SK-N-SH (cell line): ENCODE results near the gene GAB2. TPM values are rescaled to one million over a fixed set of nuclear protein-coding genes. Genes with fewer than 3 reads are reported as not detected.
A peak's percentile ranks its signal among the peaks of the same experiment; 100 is the strongest.

ENCODE experiments used
- CTCF ChIA-PET: fragments of 300-600, 350-600 bp; formaldehyde crosslinking; extraction: SDS; loops from one replicate; lab custom pipeline; 2021; lab: Yijun Ruan, JAX
- POLR2A ChIA-PET: fragments of 350-600 bp; sonication (Branson Sonifier 250); formaldehyde crosslinking; extraction: SDS; loops from one replicate; lab custom pipeline; 2020; ENCODE audit warnings: antibody characterized with exemption, inconsistent platforms; lab: Yijun Ruan, JAX
- DNase-seq: peaks from one replicate; pipeline ENCODE4 v3.0.0; 2012
- H2AFZ ChIP-seq: fragments of 200-600 bp; sonication (generic); 2 replicates; pipeline ENCODE4 v1.8.1; 2016; ENCODE audit warnings: antibody characterized with exemption, mild to moderate bottlenecking, low read depth
- H3F3A ChIP-seq: fragments of 200-600 bp; sonication (generic); replicated peaks from 2 replicates; pipeline ENCODE3; 2016; ENCODE audit warnings: antibody characterized with exemption, mild to moderate bottlenecking; ENCODE audit not compliant: insufficient read depth
- H3K27ac ChIP-seq, 2 experiments: fragments of 200-500 bp in 1 of 2; fragments of 200-600 bp in 1 of 2; sonication (Bioruptor generic) in 1 of 2; sonication (generic), shearing (Covaris generic) in 1 of 2; 2 replicates each; pipeline versions ENCODE4 v1.5.1 to v1.6.1; 2014 to 2016; ENCODE audit warnings: low read depth in 2 of 2, inconsistent platforms in 1 of 2, low read length in 1 of 2, mild to moderate bottlenecking in 1 of 2, mixed read lengths in 1 of 2
- H3K27me3 ChIP-seq: fragments of 200-600 bp; sonication (generic), shearing (Covaris generic); 2 replicates; pipeline ENCODE4 v1.6.1; 2016; ENCODE audit warnings: mixed run types; ENCODE audit not compliant: insufficient read depth
- H3K36me3 ChIP-seq, 2 experiments: fragments of 200-500 bp in 1 of 2; fragments of 200-600 bp in 1 of 2; sonication (Bioruptor generic) in 1 of 2; sonication (generic) in 1 of 2; replicated peaks in 1 of 2; 2 replicates each; pipeline versions ENCODE3 to v1.5.1; 2014 to 2016; ENCODE audit warnings: low read length in 1 of 2, mild to moderate bottlenecking in 1 of 2; ENCODE audit not compliant: insufficient read depth in 2 of 2, control insufficient read depth in 1 of 2
- H3K4me1 ChIP-seq, 2 experiments: fragments of 200-500 bp in 1 of 2; fragments of 200-600 bp in 1 of 2; sonication (Bioruptor generic) in 1 of 2; sonication (generic), shearing (Covaris generic) in 1 of 2; 2 replicates each; pipeline versions ENCODE4 v1.5.1 to v1.6.1; 2014 to 2016; ENCODE audit warnings: low read depth in 1 of 2, low read length in 1 of 2, mixed run types in 1 of 2; ENCODE audit not compliant: insufficient read depth in 2 of 2, control insufficient read depth in 1 of 2
- H3K4me2 ChIP-seq: fragments of 200-600 bp; sonication (generic), shearing (Covaris generic); 2 replicates; pipeline ENCODE4 v1.6.1; 2017; ENCODE audit warnings: mixed run types
- H3K4me3 ChIP-seq, 2 experiments: fragments of 200-500 bp in 1 of 2; fragments of 200-600 bp in 1 of 2; sonication (Bioruptor generic) in 1 of 2; sonication (generic), shearing (Covaris generic) in 1 of 2; 2 replicates each; pipeline versions ENCODE4 v1.5.1 to v1.8.1; 2014 to 2016; ENCODE audit warnings: low read depth in 2 of 2, inconsistent platforms in 1 of 2, low read length in 1 of 2, mild to moderate bottlenecking in 1 of 2, mixed read lengths in 1 of 2, moderate library complexity in 1 of 2
- H3K79me2 ChIP-seq: fragments of 200-600 bp; sonication (generic); 2 replicates; pipeline ENCODE4 v1.8.1; 2017; ENCODE audit warnings: mild to moderate bottlenecking; ENCODE audit not compliant: insufficient read depth
- H3K9ac ChIP-seq: fragments of 200-600 bp; sonication (generic); 2 replicates; pipeline ENCODE4 v1.6.1; 2017; ENCODE audit warnings: mixed run types
- H3K9me2 ChIP-seq: fragments of 200-600 bp; sonication (generic); 2 replicates; pipeline ENCODE4 v1.6.1; 2017; ENCODE audit warnings: mixed run types
- H3K9me3 ChIP-seq: fragments of 200-600 bp; sonication (generic); 2 replicates; pipeline ENCODE4 v1.6.1; 2017; ENCODE audit warnings: mixed run types, mild to moderate bottlenecking, moderate library complexity
- H4K20me1 ChIP-seq: fragments of 200-600 bp; sonication (generic); 2 replicates; pipeline ENCODE4 v1.6.1; 2017; ENCODE audit warnings: mild to moderate bottlenecking, mixed run types; ENCODE audit not compliant: insufficient read depth
- CHD2 ChIP-seq: fragments of 150-350 bp; IDR thresholded peaks from 2 replicates; pipeline ENCODE4 v1.6.1; 2018; ENCODE audit warnings: low read length; ENCODE audit not compliant: partially characterized antibody
- EP300 ChIP-seq, 2 experiments: IDR thresholded peaks; 2 replicates each; pipeline versions ENCODE4 v1.4.0 to v1.6.1; 2012; ENCODE audit warnings: borderline replicate concordance in 1 of 2, low read depth in 1 of 2, low read length in 1 of 2
- FOXJ3 ChIP-seq: sonication (generic); formaldehyde crosslinking; IDR thresholded peaks from 2 replicates; pipeline ENCODE4 v1.5.1; 2020; ENCODE audit warnings: mild to moderate bottlenecking, missing genetic modification reagents
- GABPA ChIP-seq: IDR thresholded peaks from 2 replicates; pipeline ENCODE4 v1.4.0; 2012; ENCODE audit warnings: low read depth, mild to moderate bottlenecking
- JUND ChIP-seq: IDR thresholded peaks from 2 replicates; pipeline ENCODE4 v1.4.0; 2012
- NFIC ChIP-seq: IDR thresholded peaks from 2 replicates; pipeline ENCODE4 v1.4.0; 2012; ENCODE audit warnings: borderline replicate concordance
- RFX5 ChIP-seq: IDR thresholded peaks from 2 replicates; pipeline ENCODE4 v1.6.1; 2012; ENCODE audit warnings: mild to moderate bottlenecking, improper control_type of control experiment, low read length
- SIN3A ChIP-seq: IDR thresholded peaks from 2 replicates; pipeline ENCODE4 v1.6.1; 2012; ENCODE audit warnings: low read depth, mild to moderate bottlenecking, low read length, moderate library complexity, borderline replicate concordance
- WGBS: methylation state at CpG from one replicate; pipeline ENCODE4 v1.1.6; 2017; ENCODE audit warnings: low lambda C conversion rate; 5-methylcytosine and 5-hydroxymethylcytosine counted together
- polyA plus RNA-seq, 3 experiments: library from polyadenylated mRNA; depleted of rRNA; stranded (reverse); fragments of >200 nt; gene quantifications; 2 replicates each; pipeline ENCODE4 v1.2.3, GENCODE V29; 2012
- TF ChIP-seq, protein P1 (sequence below): fragments of 200-600 bp; sonication (generic); IDR thresholded peaks from 2 replicates; pipeline ENCODE4 v1.6.1; 2017; ENCODE audit warnings: antibody characterized with exemption, mild to moderate bottlenecking, moderate library complexity
- TF ChIP-seq, protein P2 (sequence below): fragments of 150-350 bp; IDR thresholded peaks from 2 replicates; pipeline ENCODE4 v1.6.1; 2016; ENCODE audit warnings: mild to moderate bottlenecking, low read depth, low read length

GAB2 gene
- polyA plus RNA-seq, 1 of the 3 experiments (the other 2 are of a cell fraction) = 5.6 TPM

DNA sequence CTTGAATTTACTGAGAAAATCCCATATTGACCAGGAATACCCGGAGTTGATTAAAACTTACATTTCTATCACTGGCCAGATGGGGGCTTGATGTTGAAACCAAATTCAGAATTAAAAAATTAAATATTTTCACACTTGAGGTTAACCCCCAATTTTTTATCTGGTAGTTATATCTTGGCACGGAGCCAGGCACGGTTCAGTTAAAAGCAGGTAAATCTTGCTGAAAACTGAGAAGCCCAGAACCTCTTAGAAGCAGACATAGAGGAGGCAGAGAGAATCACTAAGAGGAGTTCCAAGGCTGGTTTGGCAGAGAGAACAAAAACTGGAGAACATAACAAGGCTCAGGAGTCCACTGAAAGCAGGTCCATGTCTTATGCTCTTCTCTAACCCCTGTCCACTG lies 151.2 kb downstream of the GAB2 start:
- H3K36me3 ChIP-seq = peaks cover 0 to 2% of the 10 kb centered on the region in 2 experiments
- no peak overlapping the region for H3K9ac ChIP-seq
- H3K9me3 ChIP-seq = no peaks in the 10 kb centered on the region
- H3K27ac ChIP-seq = peak overlapping the region in 1 of 2 experiments; percentile 4; a peak in 1 of 4 replicates
- H3K9me2 ChIP-seq = no peaks in the 10 kb centered on the region
- no peaks in the 10 kb centered on the region for H4K20me1 ChIP-seq
- H3K79me2 ChIP-seq = 0 out of 2 replicates have a peak, but pooled peaks cover 6% of the 10 kb centered on the region
- TF ChIP-seq RFX5 (no peak), FOXJ3 (CRISPR knock-in tag) (no peak), NFIC (peak; percentile 21; the same call in 1 of the 2 replicates)
- TF ChIP-seq, protein P1, sequence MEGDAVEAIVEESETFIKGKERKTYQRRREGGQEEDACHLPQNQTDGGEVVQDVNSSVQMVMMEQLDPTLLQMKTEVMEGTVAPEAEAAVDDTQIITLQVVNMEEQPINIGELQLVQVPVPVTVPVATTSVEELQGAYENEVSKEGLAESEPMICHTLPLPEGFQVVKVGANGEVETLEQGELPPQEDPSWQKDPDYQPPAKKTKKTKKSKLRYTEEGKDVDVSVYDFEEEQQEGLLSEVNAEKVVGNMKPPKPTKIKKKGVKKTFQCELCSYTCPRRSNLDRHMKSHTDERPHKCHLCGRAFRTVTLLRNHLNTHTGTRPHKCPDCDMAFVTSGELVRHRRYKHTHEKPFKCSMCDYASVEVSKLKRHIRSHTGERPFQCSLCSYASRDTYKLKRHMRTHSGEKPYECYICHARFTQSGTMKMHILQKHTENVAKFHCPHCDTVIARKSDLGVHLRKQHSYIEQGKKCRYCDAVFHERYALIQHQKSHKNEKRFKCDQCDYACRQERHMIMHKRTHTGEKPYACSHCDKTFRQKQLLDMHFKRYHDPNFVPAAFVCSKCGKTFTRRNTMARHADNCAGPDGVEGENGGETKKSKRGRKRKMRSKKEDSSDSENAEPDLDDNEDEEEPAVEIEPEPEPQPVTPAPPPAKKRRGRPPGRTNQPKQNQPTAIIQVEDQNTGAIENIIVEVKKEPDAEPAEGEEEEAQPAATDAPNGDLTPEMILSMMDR = peak; percentile 8; the same call in 1 of the 2 replicates
- TF ChIP-seq, protein P2, sequence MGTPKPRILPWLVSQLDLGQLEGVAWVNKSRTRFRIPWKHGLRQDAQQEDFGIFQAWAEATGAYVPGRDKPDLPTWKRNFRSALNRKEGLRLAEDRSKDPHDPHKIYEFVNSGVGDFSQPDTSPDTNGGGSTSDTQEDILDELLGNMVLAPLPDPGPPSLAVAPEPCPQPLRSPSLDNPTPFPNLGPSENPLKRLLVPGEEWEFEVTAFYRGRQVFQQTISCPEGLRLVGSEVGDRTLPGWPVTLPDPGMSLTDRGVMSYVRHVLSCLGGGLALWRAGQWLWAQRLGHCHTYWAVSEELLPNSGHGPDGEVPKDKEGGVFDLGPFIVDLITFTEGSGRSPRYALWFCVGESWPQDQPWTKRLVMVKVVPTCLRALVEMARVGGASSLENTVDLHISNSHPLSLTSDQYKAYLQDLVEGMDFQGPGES = no peak
- H2AFZ ChIP-seq = no peak overlapping the region
- peaks cover 0 to 21% of the 10 kb centered on the region in 2 experiments; a peak in 1 of 4 replicates for H3K4me1 ChIP-seq
- DNase-seq = no peak
- H3F3A ChIP-seq = no peaks in the 10 kb centered on the region
- CTCF ChIA-PET = no interaction called here
- WGBS = 71% methylated on average over 3 of the region's 3 CpGs
- H3K4me3 ChIP-seq = no peak overlapping the region
- H3K4me2 ChIP-seq = no peak overlapping the region
- POLR2A ChIA-PET = no interaction called here
- H3K27me3 ChIP-seq = no peaks in the 10 kb centered on the region

DNA sequence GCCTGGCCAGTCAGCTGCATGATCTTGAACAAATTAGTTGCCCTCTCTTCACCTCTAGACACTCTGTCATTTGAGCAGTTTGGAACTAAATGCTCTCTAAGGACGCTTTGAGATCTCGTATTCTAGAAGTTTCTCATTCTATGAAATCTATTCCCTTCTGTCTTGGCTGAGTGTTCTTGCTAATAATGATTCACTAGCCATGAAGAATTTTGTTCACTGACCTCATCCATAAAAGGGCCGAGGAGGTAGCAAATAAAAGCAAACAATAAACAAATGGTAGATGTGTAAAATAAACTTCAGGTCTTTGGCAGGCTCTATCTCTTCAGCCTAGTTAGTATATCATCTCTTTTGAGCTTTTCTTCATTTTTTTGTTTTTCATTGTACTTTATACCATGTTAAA lies 152.3 kb downstream of the GAB2 start:
- no peak for TF ChIP-seq SIN3A
- TF ChIP-seq JUND = no peak
- TF ChIP-seq CHD2 = no peak
- TF ChIP-seq EP300 (IDR thresholded peaks at IDR 0.05; ENCODE audit: borderline replicate concordance in 1 of 2, low read depth in 1 of 2, low read length in 1 of 2) = no peak
- TF ChIP-seq GABPA = no peak
- no peak for TF ChIP-seq FOXJ3 (CRISPR knock-in tag)
- TF ChIP-seq, all 33 proteins: peak for 0
- no peaks in the 10 kb centered on the region for H3K9me3 ChIP-seq
- H3K36me3 ChIP-seq = no peaks in the 10 kb centered on the region
- H3K27ac ChIP-seq = no peak overlapping the region
- H3F3A ChIP-seq = no peaks in the 10 kb centered on the region
- no peak overlapping the region for H3K4me3 ChIP-seq
- no peaks in the 10 kb centered on the region for H3K9me2 ChIP-seq
- H3K4me1 ChIP-seq = peaks cover 0 to 25% of the 10 kb centered on the region in 2 experiments; a peak in 1 of 4 replicates
- H2AFZ ChIP-seq = no peak overlapping the region
- no peak overlapping the region for H3K4me2 ChIP-seq
- DNase-seq = no peak
- H3K79me2 ChIP-seq = 0 out of 2 replicates have a peak, but pooled peaks cover 6% of the 10 kb centered on the region
- ChIA-PET POLR2A (no interaction called here), CTCF (interaction anchor here (1.3 kb wide), 1 partner anchor 20 kb away, joined by 3 read pairs; no protein-coding TSS in a partner anchor)
- 80% methylated on average over 3 of the region's 3 CpGs for WGBS
- H4K20me1 ChIP-seq = no peaks in the 10 kb centered on the region
- H3K9ac ChIP-seq = no peak overlapping the region
- H3K27me3 ChIP-seq = no peaks in the 10 kb centered on the region
